NCI-H146 treated with DMSO at 0.1 percent for 48 hours (cell line): ENCODE results near the gene DMXL2.
"Not testable (repeated sequence)": the region's sequence is repeated elsewhere in the genome, so short reads cannot be mapped to it uniquely, and the experiment has no call there.

ENCODE experiments used
- DNase-seq: peaks from one replicate; lab custom pipeline; 2025; ENCODE audit not compliant: unreplicated experiment; lab: John Stamatoyannopoulos, UW

DMXL2 gene

DNA sequence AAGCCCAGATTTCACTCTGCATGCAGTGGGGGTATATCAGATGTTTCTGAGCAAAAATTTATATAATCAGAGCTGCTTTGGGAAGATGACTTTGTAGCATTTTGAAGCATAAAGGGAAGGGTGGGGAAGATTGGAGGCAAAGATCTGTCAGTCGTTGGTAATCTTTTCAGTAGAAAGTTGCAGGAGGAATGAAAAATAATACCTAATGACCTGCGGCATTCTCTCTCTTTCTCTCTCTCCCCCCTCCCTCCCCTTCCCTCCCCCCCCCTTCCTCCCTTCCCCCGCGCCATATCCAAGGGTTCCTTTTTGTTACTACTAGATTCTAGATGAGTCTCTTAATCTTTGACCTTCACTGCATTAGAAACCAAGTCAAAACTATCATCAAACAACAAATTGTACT lies 1.5 kb upstream of the DMXL2 start:
- no peak for DNase-seq

DNA sequence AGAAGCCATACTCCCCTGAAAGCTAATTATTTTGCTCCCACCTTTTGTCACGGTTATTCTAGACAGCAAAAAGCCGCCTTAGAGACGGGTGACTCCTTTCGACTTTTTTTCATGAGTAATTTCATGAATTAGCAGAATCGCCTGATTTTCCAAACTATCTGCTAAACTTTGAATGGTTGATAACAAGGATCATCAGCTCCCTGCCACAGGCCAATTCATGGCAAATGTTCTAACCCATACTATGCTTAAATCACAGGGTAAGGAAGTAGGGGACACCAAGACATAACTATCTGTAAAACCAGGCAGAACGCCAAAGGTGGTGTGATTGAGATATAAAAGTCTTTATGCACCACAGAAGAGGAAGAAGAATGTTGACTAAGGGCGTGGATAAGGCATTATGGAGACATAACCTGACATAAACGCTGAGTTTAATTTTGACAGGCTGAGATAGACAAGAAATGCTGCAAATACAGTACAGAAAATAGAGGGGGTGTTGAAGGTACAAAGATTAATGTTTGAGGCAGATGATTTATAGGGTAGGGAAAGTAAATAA lies 891 bp upstream of the DMXL2 start:
- no peak for DNase-seq

GRCh38 chr15:51621936-51622603 lies 501 bp downstream of the DMXL2 start:
- DNase-seq = peak; percentile 21

- no peak for DNase-seq
Observed at GRCh38 chr15:51621155-51621765, 1.3 kb downstream of the DMXL2 start.

- DNase-seq = no peak
Observed at GRCh38 chr15:51620641-51621040, 1.9 kb downstream of the DMXL2 start.

- DNase-seq = no peak
Observed at GRCh38 chr15:51620122-51620521, 2.4 kb downstream of the DMXL2 start.

DNA sequence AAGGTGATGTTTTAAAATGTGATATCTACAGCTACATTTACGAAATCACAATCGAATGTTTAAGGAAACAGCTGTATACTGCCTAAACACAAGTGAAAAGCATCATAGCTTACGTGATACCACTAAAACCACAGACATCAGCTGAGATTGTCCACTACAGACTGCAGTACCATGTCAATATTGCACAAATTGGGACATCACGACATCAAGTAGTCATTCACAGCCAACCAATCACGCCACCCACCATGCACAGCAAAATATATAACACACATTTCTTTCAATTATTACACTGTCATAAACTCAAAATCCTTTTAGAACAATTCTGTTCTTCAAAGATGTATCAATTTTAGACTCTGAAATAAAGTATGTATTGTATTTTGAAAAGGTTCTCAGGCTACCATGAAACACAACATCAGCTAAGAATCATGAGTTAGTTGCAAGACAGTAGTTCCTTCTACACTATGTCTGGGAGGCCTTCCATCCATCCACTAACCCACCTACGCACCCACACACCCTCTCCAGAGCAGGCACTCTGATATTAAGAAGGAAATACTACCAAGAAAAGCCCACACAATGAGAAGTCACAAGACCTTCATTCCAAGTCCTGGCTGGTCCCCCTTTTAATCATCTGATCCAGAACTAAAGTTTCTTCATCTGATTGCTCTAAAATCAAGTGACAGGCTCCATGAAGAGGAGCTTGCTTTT lies 3.1 kb downstream of the DMXL2 start:
- DNase-seq = no peak

DNA sequence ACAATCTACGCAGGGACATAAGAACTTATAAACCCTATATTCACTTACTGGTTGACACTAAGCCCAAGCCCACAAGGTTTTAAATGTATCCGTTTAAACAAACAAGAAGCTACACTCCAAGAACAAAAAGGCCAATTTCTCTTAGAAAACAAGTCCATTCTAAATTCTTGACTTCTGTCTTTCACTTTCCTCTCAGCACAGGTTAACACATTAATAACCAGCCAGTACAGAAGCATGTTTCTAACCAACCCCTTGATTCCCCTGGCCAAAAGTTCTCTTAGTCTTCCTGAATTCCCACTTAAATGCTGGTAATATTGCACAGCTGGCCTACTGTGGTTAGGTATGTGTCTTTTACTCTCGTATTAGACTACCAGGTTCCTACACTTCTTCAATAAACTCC lies 4.7 kb downstream of the DMXL2 start:
- DNase-seq = no peak

DNA sequence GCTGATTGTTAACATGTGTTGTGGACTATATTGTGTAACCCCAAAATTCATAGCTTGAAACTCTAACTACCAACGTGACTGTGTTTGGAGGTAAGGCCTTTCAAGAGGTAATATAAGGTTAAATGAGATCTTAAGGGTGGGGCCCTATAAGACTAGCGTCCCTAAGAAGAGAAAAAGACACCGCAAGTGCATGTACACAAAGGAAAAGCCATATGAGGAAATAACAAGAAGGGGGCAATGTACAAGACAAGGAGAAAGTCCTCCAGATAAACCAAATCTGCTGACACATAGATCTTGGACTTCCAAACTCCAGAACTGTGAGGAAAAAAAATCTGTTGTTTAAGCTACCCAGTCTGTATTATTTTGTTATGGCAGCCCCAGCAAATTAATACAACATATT lies 8.6 kb downstream of the DMXL2 start:
- DNase-seq = no peak

- not testable (repeated sequence) for DNase-seq
Observed at GRCh38 chr15:51612669-51613068, 9.9 kb downstream of the DMXL2 start.

GRCh38 chr15:51603462-51603948 lies 19.1 kb downstream of the DMXL2 start:
- not testable (repeated sequence) for DNase-seq

DNA sequence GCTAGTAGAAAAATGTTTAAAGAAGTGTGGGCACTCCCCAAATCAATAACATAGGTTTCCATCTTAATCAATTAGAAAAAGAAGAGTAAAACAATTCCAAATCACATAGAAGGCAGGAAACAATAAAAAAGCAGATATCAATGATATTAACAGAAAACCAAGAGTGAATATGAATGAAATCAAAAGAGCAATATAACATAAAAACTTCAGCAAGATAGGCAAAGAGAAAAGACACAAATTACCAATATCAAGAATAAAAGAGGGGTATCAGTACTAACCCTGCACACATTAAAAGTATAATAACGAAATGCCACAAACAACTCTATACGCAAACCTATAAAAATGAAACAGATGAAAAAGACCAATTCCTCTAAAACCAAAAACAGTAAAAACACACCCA lies 19.6 kb downstream of the DMXL2 start:
- DNase-seq = no peak

DNA sequence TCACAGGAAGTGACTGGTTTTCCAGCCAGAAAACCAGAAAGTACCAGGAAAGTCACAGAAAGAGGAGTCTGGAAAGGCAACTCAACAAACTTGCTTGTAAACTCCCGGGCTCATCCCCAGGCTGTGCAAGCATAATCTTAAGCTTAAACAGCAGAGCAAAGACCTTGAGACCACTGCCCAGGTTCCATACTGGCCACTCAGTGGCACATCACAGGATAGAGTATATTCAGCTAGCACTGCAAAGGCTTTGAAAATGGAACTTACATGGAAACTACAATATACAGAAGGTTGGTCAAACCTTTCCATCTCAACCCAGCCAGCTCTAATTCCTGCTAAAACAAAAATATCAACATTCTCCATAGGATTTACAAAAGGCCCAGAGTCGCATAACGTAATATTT lies 20.1 kb downstream of the DMXL2 start:
- DNase-seq = no peak

DNA sequence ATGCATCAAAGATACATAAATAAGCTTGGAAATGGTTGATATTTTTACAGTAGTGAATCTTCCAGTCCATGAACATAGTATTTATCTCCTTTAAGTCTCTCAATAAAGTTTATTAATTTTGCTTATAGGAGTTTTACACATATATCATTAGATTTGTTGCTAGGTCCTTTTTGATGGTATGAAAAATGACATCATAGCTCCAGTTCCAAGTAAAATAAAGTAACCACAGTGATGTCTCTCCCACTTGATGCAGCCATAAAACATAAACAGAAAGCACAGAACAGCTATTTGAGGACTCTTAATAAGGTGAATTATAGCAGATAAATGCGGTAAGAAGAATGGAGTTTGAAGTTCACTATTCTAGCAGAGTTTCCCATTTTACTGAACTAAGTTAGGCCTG lies 20.8 kb downstream of the DMXL2 start:
- no peak for DNase-seq

- DNase-seq = no peak
Observed at GRCh38 chr15:51600114-51600513, 22.5 kb downstream of the DMXL2 start.

DNA sequence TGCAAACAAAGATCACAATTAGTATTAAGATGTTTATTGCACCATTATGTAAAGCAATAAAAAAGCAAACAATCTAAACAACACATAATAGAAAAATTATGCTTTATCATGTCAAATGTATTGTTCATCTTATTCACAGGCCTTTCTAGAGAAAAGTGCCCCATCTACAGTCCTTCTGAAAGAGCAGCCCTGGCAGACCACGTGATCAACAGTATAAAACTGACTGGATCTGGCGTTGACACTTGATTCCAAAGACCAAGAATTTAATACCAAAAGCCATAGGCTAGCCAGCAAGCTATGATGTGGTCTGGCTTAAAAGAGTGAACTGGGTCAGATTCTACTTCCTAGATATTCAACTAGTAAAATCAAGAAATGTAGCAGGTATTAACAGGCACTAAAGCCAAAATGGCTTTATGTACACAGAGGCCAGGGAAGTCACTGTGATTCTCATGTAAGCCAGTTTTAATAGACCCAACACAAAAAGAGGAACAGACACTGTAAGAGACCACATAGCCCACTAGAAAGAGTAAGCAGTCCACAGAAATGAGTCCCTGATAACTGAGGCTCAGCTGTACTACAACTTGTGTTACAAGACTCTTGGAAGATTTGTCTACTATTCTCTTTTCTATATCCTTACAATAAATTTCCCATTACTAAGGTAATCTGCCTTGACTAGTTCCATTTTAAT lies 32.5 kb downstream of the DMXL2 start:
- DNase-seq = no peak

GRCh38 chr15:51588966-51589365 lies 33.6 kb downstream of the DMXL2 start:
- DNase-seq = no peak

GRCh38 chr15:51585986-51586385 lies 36.6 kb downstream of the DMXL2 start:
- DNase-seq = no peak

- DNase-seq = no peak
Observed at GRCh38 chr15:51580982-51581381, 41.6 kb downstream of the DMXL2 start.

GRCh38 chr15:51580385-51580784 lies 42.2 kb downstream of the DMXL2 start:
- DNase-seq = no peak

GRCh38 chr15:51579012-51579411 lies 43.6 kb downstream of the DMXL2 start:
- no peak for DNase-seq
